Measurements from ENCODE around the gene MEIOB.
"Not testable (repeated sequence)": the region's sequence is repeated elsewhere in the genome, so short reads cannot be mapped to it uniquely, and the experiment has no call there.

The MEIOB gene

DNA sequence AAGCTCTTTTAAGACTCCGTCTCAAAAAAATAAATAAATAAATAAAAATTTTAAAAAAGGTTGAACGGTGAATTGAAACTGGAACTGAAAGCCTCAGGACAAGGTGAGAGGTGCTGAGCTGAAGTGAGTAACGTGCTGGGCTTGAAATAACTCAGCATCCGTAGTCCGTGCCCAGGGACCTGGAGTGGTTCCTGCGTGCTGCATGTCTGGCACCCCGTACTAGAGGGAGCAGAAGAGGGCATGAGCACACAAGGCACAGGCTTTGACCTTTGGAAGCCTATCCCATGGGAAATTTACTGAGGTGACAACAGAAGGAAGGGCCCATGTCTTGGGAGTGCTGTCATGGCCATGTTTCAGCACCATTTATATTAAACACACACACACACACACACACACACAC is 4.5 kb upstream of the MEIOB start:
- TF ChIP-seq, protein P1, sequence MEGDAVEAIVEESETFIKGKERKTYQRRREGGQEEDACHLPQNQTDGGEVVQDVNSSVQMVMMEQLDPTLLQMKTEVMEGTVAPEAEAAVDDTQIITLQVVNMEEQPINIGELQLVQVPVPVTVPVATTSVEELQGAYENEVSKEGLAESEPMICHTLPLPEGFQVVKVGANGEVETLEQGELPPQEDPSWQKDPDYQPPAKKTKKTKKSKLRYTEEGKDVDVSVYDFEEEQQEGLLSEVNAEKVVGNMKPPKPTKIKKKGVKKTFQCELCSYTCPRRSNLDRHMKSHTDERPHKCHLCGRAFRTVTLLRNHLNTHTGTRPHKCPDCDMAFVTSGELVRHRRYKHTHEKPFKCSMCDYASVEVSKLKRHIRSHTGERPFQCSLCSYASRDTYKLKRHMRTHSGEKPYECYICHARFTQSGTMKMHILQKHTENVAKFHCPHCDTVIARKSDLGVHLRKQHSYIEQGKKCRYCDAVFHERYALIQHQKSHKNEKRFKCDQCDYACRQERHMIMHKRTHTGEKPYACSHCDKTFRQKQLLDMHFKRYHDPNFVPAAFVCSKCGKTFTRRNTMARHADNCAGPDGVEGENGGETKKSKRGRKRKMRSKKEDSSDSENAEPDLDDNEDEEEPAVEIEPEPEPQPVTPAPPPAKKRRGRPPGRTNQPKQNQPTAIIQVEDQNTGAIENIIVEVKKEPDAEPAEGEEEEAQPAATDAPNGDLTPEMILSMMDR (IDR thresholded peaks at IDR 0.05; ENCODE audit: insufficient read depth, low read depth, low read length, missing control alignments), result no peak
- no peak overlapping the region for H3K4me3 ChIP-seq (ENCODE audit: low read length)
- no peak for DNase-seq (ENCODE audit: low read depth)

- not testable (repeated sequence) for DNase-seq (ENCODE audit: low read depth); H3K4me3 ChIP-seq (ENCODE audit: low read length)
Observed at GRCh38 chr16:1876066-1876465, 4.1 kb upstream of the MEIOB start.

DNA sequence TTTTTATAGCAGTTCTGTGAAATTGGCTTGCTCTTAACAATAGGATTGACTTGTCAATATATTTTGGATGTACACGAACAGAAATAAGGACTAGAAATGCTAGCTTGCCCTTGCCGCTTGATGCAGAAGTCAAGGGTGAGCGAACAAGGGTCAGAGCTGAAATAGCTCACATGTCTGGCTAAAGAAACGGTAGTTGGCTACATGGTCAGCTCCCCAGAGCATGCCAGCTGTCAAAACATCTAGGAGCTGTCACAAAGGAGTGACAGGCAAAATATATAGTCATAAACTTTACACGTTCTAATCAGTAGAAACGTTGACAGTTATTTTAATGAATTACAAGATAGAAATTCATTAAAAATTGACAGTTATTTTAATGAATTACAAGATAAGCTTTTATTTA is 2.9 kb upstream of the MEIOB start:
- DNase-seq (ENCODE audit: low read depth), result no peak
- TF ChIP-seq, protein P1 (IDR thresholded peaks at IDR 0.05; ENCODE audit: insufficient read depth, low read depth, low read length, missing control alignments), result no peak
- no peak overlapping the region for H3K4me3 ChIP-seq (ENCODE audit: low read length)

GRCh38 chr16:1870365-1871082 is 1.4 kb downstream of the MEIOB start:
- no peak overlapping the region for H3K4me3 ChIP-seq (ENCODE audit: low read length)
- TF ChIP-seq, protein P1 (IDR thresholded peaks at IDR 0.05; ENCODE audit: insufficient read depth, low read depth, low read length, missing control alignments), result no peak
- peak; percentile 91 for DNase-seq (ENCODE audit: low read depth)

DNA sequence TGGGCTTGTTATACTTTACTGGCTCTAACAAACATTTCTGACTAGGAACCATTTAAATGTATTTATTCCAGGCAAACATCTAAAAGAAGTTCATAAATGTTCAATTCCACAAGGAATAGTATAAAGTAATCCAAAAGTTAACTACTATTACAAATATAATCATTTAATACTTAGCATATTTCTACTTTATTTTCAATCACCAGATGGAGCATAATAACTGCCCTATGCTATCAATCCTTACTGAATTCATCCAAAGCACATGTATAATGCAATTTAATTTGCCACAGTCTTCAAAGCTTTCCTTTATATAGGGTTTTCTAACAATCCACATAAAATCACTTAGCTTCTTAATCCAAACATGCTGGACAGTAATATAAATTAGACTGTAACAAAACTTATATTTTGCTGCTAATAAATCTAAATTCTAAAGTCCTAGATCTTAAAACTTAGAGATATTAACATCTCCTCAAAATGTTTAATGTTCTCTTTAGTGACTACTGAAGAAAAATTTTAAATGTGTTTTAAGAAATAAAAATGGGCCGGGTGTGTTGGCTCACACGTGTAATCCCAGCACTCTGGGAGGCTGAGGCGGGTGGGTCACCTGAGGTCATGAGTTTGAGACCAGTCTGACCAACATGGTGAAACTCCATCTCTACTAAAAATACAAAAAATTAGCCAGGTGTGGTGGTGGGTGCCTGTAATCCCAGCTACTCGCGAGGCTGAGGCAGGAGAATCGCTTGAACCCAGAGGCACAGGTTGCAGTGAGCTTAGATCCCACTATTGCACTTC is 5.9 kb downstream of the MEIOB start:
- no peak overlapping the region for H3K4me3 ChIP-seq (ENCODE audit: low read length)
- TF ChIP-seq, protein P1 (IDR thresholded peaks at IDR 0.05; ENCODE audit: insufficient read depth, low read depth, low read length, missing control alignments), result no peak
- DNase-seq (ENCODE audit: low read depth), result no peak

GRCh38 chr16:1863681-1864460 is 8.1 kb downstream of the MEIOB start:
- TF ChIP-seq, protein P1 (IDR thresholded peaks at IDR 0.05; ENCODE audit: insufficient read depth, low read depth, low read length, missing control alignments), result peak; percentile 46
- no peak overlapping the region for H3K4me3 ChIP-seq (ENCODE audit: low read length)
- DNase-seq (ENCODE audit: low read depth), result peak; percentile 51

DNA sequence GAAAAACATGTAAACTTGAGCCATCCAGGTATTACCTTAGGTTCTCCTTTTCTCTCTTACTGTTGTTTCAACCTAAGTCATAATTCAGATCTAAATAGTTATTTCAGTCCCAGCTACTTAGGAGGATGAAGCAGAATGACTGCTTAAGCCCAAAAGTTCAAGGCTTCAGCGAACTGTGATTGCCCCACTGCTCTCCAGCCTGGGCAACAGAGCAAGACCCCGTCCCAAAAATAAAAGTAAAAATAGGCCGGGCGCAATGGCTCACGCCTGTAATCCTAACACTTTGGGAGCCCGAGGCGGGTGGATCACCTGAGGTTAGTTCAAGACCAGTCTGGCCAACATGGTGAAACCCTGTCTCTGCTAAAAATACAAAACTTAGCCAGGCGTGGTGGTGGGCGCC is 9.6 kb downstream of the MEIOB start:
- TF ChIP-seq, protein P1 (IDR thresholded peaks at IDR 0.05; ENCODE audit: insufficient read depth, low read depth, low read length, missing control alignments), result no peak
- H3K4me3 ChIP-seq (ENCODE audit: low read length), result no peak overlapping the region
- DNase-seq (ENCODE audit: low read depth), result no peak

All from epithelial cell of esophagus (primary cell).